Fibroblast of skin of right biceps (primary cell): ENCODE measurements around the gene GALNS.
"Not testable (repeated sequence)": the region's sequence is repeated elsewhere in the genome, so short reads cannot be mapped to it uniquely, and the experiment has no call there.

Experiments
- DNase-seq: peaks from one replicate; pipeline ENCODE4 v3.0.0-alpha.2; 2013

The GALNS gene

GRCh38 chr16:88799569-88800276 lies 57.0 kb downstream of the GALNS start:
- DNase-seq = no peak

GRCh38 chr16:88798772-88799455 lies 57.8 kb downstream of the GALNS start:
- no peak for DNase-seq

GRCh38 chr16:88798073-88798472 lies 58.7 kb downstream of the GALNS start:
- DNase-seq = no peak

DNA sequence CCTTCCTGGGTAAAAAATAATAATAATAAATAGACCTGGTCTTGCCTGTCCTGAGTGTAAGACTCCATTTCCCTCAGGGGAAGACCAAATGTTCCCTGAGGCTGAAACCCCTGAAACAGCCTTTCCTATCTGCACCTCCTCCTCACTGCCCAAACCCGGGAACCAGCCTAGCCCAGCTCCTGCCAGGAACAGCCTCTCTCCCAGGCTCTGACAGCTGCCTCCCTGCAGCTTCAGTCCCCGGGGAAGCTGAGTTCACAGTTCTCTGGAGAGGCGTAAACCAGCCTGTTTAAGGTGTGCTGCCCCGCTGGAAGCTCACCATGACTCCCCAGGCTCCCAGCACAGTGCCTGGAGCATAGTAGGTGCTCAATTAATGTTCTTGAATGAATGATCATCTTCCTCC lies 60.5 kb downstream of the GALNS start:
- no peak for DNase-seq

DNA sequence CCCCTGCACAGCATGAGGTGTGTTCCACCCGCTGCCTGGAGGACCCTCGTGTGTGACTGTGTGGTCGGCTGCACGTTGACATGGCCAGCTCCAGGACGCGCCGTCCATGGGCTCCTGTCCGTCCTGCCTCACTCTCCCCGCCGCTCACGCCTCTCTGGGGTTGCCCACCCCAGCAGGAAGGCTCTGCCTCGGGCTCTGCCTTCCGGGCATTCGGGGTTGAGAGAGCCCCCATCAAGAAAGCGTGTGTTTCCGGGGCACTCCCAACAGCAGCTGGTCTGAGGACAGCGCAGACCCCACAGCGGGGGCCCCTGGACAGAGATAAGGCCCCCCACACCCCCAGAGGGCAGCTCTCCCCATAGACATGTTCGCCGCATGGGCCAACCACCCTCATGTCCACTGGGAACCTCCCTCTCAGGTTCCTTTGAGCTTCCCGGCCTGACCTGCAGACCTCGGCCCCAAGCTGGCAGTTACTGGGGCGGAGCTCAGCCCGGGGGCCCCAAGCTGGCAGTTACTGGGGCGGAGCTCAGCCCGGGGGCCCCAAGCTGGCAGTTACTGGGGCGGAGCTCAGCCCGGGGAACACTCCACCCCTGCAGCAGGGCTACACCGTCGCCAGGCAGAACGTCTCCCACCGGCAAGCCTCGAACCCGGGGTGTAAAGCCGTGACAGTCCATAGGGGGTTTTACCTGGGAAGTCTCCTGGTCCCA lies 63.3 kb downstream of the GALNS start:
- DNase-seq = no peak

GRCh38 chr16:88792668-88793250 lies 64.0 kb downstream of the GALNS start:
- DNase-seq = no peak

- no peak for DNase-seq
These were observed 64.6 kb downstream of the GALNS start for GRCh38 chr16:88792078-88792550.

DNA sequence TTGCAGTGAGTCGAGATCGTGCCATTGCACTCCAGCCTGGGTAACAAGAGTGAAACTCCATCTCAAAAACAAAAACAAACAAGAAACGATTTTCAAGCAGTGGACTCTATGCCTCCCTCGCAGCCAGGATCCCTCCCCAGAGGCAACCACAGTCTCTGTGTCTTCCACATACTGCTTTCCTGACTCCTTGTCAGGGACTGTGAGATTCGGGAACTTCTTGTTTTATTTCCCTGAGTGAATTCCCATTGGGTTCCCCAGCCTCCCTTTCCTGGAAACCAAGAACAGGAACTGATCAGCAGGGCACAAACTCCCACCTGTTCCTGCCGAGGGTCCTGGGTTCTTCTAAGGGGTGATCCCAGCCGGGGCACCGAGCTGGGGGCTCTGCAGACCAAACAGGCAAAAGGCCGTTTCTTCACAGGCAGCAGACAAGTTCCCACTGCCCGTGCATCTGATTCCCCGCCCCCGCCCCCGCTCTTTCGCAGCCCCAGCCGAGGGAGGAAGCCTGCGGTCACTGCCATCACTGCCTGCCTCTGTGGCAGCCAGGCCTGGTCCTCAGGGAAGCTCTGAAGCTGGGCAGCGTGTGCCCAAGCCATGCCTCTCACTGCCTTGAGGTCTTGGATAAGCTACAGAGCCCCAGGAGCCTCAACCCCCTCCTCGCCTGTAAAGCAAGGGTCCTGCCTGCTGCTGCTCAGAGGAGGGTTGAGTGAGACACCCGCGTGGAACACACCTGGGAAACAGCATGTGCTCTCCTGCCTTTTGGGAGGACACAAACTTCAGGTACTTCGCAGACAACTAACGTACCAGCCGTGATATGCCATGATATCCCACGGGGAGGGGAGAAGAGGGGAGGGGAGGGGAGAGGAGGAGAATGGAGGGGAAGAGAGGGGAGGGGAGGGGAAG lies 66.2 kb downstream of the GALNS start:
- DNase-seq = peak; percentile 34

GRCh38 chr16:88789594-88789993 lies 67.2 kb downstream of the GALNS start:
- DNase-seq = no peak

DNA sequence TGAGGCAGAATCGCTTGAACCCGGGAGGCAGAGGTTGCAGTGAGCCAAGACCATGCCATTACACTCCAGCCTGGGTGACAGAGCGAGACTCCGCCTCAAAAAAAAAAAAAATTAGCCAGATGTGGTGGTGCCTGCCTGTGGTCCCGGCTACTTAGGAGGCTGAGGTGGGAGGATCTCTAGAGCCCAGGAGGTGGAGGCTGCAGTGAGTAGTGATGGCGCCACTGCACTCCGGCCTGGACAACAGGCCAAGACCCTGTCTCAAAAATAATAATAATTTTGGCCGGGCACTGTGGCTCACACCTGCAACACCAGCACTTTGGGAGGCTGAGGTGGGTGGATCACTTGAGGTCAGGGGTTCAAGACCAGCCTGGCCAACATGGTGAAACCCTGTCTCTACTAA lies 68.0 kb downstream of the GALNS start:
- not testable (repeated sequence) for DNase-seq

GRCh38 chr16:88787579-88788314 lies 69.0 kb downstream of the GALNS start:
- DNase-seq = no peak

- DNase-seq = peak; percentile 69
These were observed 71.4 kb downstream of the GALNS start, which contains the start of gene PIEZO1 for GRCh38 chr16:88785106-88785924. Gene PIEZO1 (minus strand): TSS chr16:88785220. CDS start chr16:88784964, 256 bp downstream.

DNA sequence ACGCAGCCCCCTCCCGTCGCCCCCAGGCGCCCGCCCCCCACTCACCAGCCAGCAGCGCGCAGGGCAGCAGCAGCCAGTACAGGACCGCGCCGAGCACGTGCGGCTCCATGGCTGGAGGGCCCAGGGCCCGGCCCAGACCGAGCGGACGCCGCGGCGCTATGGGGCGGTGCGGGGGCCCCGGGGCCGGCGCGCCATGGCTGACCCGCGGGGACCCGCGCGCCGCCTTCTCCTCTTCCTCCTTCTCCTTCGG lies 72.0 kb downstream of the GALNS start:
- no peak for DNase-seq

GRCh38 chr16:88784074-88784855 lies 72.5 kb downstream of the GALNS start:
- DNase-seq = peak; percentile 84

GRCh38 chr16:88783391-88784073 lies 73.2 kb downstream of the GALNS start:
- no peak for DNase-seq

GRCh38 chr16:88782454-88783390 lies 74.0 kb downstream of the GALNS start:
- DNase-seq = peak; percentile 78

- DNase-seq = no peak
These were observed 75.3 kb downstream of the GALNS start for GRCh38 chr16:88781140-88782077.
